ENCODE measurements around the gene CD46. TPM values are rescaled to one million over a fixed set of nuclear protein-coding genes. Genes with fewer than 3 reads are reported as not detected.

Gene CD46
- total RNA-seq, 1 experiment from 2014 or later = 100 TPM

DNA sequence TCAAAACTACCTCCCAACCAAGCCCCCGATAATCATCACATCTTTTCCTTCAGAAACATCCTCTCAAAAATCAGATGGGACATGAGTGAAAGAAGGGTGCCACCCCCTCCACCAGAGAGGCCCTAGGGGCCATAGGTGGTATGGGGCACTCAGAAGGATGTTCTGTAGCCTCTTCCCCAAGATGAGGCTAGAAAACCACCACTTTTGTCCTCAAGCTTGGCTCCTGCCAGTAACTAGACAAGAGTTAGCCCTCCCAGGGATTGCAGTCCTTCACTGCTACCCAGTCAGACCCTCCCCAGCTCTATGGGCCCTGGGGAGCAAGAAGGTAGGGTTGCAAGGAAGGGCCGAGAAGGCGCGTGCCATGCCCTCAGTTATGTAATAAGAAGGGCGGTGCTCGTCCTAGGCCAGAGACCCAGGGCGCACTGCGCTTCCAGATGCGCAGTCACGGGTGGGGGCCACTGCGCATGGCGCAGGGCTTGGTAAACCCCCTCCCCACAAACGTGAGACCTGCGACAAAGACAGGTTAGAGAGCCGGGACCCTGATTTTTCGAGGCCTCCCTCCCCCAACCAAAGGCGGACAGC is 69.7 kb downstream of the CD46 start:
- CTCF ChIA-PET = interaction anchor here (1.7 kb wide), 1 partner anchor 64 kb away, joined by 5 read pairs; no protein-coding TSS in a partner anchor
- Histone ChIP-seq H4K20me1 (ENCODE audit: insufficient read depth) (no peaks in the 10 kb centered on the region), H3K9me3 (ENCODE audit: control insufficient read depth in 1 of 2, insufficient read depth in 1 of 2, low read depth in 1 of 2, low read length in 2 of 2) (no peaks in the 10 kb centered on the region), H3K9me2 (ENCODE audit: insufficient read depth) (no peaks in the 10 kb centered on the region), H3K27ac (ENCODE audit: low read depth, low read length) (no peak overlapping the region), H3K4me3 (replicated peaks in 1 of 2; ENCODE audit: low read depth in 1 of 2, low read length in 2 of 2) (no peak overlapping the region), H3K36me3 (ENCODE audit: control insufficient read depth in 1 of 2, insufficient read depth in 2 of 2, low read length in 2 of 2) (no peaks in the 10 kb centered on the region), H3K9ac (ENCODE audit: low read length) (no peak overlapping the region), H3K79me2 (ENCODE audit: insufficient read depth, low read length) (peaks cover 13% of the 10 kb centered on the region; the same call in 1 of the 2 replicates), H2AFZ (ENCODE audit: low read depth, low read length, poor library complexity, severe bottlenecking) (no peak overlapping the region), H3K4me2 (ENCODE audit: low read length) (no peak overlapping the region), H3K27me3 (ENCODE audit: insufficient read depth, low read length) (no peaks in the 10 kb centered on the region), H3K4me1 (ENCODE audit: control insufficient read depth in 1 of 2, insufficient read depth in 2 of 2, low read length in 2 of 2) (peaks cover 5 to 18% of the 10 kb centered on the region in 2 experiments; a peak in 2 of 4 replicates)
- BruUV-seq (replicated peaks) = no TSS peak
- TF ChIP-seq POLR2AphosphoS5 (IDR thresholded peaks at IDR 0.05; ENCODE audit: low read depth, low read length) (no peak), EZH2 (IDR thresholded peaks at IDR 0.05) (no peak), EZH2phosphoT487 (IDR thresholded peaks at IDR 0.05; ENCODE audit: borderline replicate concordance) (no peak)
- TF ChIP-seq, protein P1, sequence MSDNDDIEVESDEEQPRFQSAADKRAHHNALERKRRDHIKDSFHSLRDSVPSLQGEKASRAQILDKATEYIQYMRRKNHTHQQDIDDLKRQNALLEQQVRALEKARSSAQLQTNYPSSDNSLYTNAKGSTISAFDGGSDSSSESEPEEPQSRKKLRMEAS (IDR thresholded peaks at IDR 0.05) = no peak
- intact Hi-C loops (cut with micrococcal nuclease) = no loop called here
- no peak for DNase-seq (ENCODE audit: low read depth, low spot score)
- ATAC-seq = no peak
- RAD21 ChIA-PET (ENCODE audit: low non-redundant PET in 1 of 2, low total read pairs in 2 of 2, uncharacterized antibody in 2 of 2, unreplicated experiment in 2 of 2) = no interaction called here
- POLR2A ChIA-PET = no interaction called here

DNA sequence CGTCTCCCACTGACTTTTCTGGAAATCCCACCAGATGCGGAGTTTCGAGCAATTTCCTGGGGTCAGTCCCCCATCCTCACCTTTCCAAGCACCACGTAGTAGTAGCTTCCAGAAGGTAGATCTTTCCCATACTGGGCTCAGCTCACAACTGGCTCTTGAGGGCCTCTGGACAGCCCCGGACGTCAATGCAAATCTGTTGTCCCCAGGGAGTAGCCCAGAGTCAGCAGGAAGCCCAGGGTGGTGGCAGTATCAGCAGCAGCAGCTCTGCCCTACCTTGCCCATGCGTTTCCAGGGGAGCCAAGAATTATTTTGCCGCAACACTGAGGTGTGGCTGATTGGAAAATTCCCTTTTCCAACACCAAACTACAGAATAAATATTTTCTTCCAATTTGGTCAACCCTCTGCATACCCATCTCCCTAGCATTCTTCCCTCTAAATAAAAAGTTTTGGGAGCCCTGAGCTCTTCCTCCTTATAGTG is 70.3 kb downstream of the CD46 start:
- Histone ChIP-seq H4K20me1 (ENCODE audit: insufficient read depth) (no peaks in the 10 kb centered on the region), H3K9me2 (ENCODE audit: insufficient read depth) (no peaks in the 10 kb centered on the region), H3K27ac (ENCODE audit: low read depth, low read length) (no peak overlapping the region), H3K36me3 (ENCODE audit: control insufficient read depth in 1 of 2, insufficient read depth in 2 of 2, low read length in 2 of 2) (no peaks in the 10 kb centered on the region), H3K4me2 (ENCODE audit: low read length) (no peak overlapping the region), H3K79me2 (ENCODE audit: insufficient read depth, low read length) (peaks cover 17% of the 10 kb centered on the region; the same call in 1 of the 2 replicates), H2AFZ (ENCODE audit: low read depth, low read length, poor library complexity, severe bottlenecking) (no peak overlapping the region), H3K9ac (ENCODE audit: low read length) (no peak overlapping the region), H3K9me3 (ENCODE audit: control insufficient read depth in 1 of 2, insufficient read depth in 1 of 2, low read depth in 1 of 2, low read length in 2 of 2) (no peaks in the 10 kb centered on the region), H3K4me1 (ENCODE audit: control insufficient read depth in 1 of 2, insufficient read depth in 2 of 2, low read length in 2 of 2) (peaks cover 5 to 16% of the 10 kb centered on the region in 2 experiments; a peak in 2 of 4 replicates), H3K4me3 (replicated peaks in 1 of 2; ENCODE audit: low read depth in 1 of 2, low read length in 2 of 2) (no peak overlapping the region), H3K27me3 (ENCODE audit: insufficient read depth, low read length) (no peaks in the 10 kb centered on the region)
- intact Hi-C loops (cut with micrococcal nuclease) = no loop called here
- ChIA-PET POLR2A (no interaction called here), RAD21 (ENCODE audit: low non-redundant PET in 1 of 2, low total read pairs in 2 of 2, uncharacterized antibody in 2 of 2, unreplicated experiment in 2 of 2) (no interaction called here), CTCF (interaction anchor here (0.8 to 1.7 kb wide), 2 partner anchors 63 to 141 kb away, joined by 3 to 5 read pairs; no protein-coding TSS in a partner anchor)
- DNase-seq (ENCODE audit: low read depth, low spot score) (no peak), ATAC-seq (no peak)
- BruUV-seq (replicated peaks) = no TSS peak
- TF ChIP-seq, protein P2, sequence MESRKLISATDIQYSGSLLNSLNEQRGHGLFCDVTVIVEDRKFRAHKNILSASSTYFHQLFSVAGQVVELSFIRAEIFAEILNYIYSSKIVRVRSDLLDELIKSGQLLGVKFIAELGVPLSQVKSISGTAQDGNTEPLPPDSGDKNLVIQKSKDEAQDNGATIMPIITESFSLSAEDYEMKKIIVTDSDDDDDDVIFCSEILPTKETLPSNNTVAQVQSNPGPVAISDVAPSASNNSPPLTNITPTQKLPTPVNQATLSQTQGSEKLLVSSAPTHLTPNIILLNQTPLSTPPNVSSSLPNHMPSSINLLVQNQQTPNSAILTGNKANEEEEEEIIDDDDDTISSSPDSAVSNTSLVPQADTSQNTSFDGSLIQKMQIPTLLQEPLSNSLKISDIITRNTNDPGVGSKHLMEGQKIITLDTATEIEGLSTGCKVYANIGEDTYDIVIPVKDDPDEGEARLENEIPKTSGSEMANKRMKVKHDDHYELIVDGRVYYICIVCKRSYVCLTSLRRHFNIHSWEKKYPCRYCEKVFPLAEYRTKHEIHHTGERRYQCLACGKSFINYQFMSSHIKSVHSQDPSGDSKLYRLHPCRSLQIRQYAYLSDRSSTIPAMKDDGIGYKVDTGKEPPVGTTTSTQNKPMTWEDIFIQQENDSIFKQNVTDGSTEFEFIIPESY (IDR thresholded peaks at IDR 0.05; ENCODE audit: extremely low read depth, insufficient replicate concordance, low read length) = no peak
- TF ChIP-seq EZH2phosphoT487 (IDR thresholded peaks at IDR 0.05; ENCODE audit: borderline replicate concordance) (no peak), YY1 (IDR thresholded peaks at IDR 0.05; ENCODE audit: extremely low read depth, insufficient replicate concordance, low read depth, low read length) (no peak), SIN3A (IDR thresholded peaks at IDR 0.05; ENCODE audit: low read depth) (no peak), CBX3 (IDR thresholded peaks at IDR 0.05; ENCODE audit: low read depth) (no peak), POLR2AphosphoS5 (IDR thresholded peaks at IDR 0.05; ENCODE audit: low read depth, low read length) (no peak), ELF1 (IDR thresholded peaks at IDR 0.05; ENCODE audit: borderline replicate concordance, low read depth) (no peak), ZFX (IDR thresholded peaks at IDR 0.05) (no peak), FOSL1 (IDR thresholded peaks at IDR 0.05; ENCODE audit: low read depth) (no peak), TCF7L2 (IDR thresholded peaks at IDR 0.05; ENCODE audit: borderline replicate concordance, extremely low read depth, insufficient read depth, insufficient read length) (no peak), CEBPB (IDR thresholded peaks at IDR 0.05; ENCODE audit: low read depth) (no peak), JUND (IDR thresholded peaks at IDR 0.05) (no peak)
- TF ChIP-seq, protein P3, sequence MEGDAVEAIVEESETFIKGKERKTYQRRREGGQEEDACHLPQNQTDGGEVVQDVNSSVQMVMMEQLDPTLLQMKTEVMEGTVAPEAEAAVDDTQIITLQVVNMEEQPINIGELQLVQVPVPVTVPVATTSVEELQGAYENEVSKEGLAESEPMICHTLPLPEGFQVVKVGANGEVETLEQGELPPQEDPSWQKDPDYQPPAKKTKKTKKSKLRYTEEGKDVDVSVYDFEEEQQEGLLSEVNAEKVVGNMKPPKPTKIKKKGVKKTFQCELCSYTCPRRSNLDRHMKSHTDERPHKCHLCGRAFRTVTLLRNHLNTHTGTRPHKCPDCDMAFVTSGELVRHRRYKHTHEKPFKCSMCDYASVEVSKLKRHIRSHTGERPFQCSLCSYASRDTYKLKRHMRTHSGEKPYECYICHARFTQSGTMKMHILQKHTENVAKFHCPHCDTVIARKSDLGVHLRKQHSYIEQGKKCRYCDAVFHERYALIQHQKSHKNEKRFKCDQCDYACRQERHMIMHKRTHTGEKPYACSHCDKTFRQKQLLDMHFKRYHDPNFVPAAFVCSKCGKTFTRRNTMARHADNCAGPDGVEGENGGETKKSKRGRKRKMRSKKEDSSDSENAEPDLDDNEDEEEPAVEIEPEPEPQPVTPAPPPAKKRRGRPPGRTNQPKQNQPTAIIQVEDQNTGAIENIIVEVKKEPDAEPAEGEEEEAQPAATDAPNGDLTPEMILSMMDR (IDR thresholded peaks at IDR 0.05 in 2 of 3, conservative IDR thresholded peaks at IDR 0.05 in 1 of 3; ENCODE audit: borderline replicate concordance in 1 of 3, insufficient read depth in 1 of 3, low read depth in 2 of 3, low read length in 2 of 3) = no peak
- TF ChIP-seq, protein P1 (IDR thresholded peaks at IDR 0.05) = no peak

Data from HCT116 (cell line).